NCI-H1048 (cell line): ENCODE measurements around the gene ERVFRD-1.

Experiments
- DNase-seq: peaks from one replicate; lab custom pipeline; 2025; lab: John Stamatoyannopoulos, UW

ERVFRD-1 gene, protein sequence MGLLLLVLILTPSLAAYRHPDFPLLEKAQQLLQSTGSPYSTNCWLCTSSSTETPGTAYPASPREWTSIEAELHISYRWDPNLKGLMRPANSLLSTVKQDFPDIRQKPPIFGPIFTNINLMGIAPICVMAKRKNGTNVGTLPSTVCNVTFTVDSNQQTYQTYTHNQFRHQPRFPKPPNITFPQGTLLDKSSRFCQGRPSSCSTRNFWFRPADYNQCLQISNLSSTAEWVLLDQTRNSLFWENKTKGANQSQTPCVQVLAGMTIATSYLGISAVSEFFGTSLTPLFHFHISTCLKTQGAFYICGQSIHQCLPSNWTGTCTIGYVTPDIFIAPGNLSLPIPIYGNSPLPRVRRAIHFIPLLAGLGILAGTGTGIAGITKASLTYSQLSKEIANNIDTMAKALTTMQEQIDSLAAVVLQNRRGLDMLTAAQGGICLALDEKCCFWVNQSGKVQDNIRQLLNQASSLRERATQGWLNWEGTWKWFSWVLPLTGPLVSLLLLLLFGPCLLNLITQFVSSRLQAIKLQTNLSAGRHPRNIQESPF

DNA sequence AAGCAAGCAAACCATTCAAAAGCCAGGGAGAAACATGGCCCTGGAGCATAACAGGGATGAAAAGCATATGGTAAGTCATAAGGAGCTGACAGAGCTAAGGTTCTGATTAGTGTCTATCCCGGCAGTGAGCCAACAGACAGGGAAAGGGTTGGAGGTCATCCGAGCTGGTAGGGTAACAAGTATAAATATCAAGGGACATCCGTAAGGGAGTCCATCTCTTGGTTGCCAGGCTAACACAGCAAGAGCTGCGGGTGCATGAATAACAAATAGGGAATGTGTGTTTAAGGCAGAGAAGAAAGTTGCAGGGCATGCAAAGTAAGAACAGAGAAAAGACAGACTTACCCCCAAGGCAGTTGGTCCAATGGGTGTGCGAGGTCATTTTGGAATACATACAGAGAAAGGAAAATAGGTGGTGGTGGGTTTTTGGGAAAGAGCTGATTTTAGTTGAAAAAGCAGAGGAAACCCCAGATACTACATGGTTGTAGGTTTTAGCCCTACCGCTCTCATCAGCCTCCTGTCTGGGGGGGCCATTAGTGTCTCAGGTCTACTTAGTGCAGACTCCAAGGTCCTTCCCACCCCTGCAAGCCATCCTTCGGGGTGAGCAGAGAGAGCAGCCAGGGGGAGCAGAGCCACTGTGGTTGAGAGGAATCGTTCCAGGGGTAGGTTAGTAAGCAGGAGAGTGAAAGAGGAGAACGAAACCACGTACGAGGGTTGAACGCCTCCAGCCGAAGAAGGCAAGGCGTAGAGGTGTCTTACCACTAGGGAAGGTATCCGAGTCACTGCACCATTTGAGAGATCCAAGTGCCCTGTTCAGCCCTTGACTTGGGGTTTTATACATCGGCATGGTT, at the start of gene ERVFRD-1:
Gene ERVFRD-1, minus strand, starts transcription at position 805 of the 848 bp plus-strand sequence. CDS start 6,415 bp downstream, outside the sequence.
- no peak for DNase-seq

DNA sequence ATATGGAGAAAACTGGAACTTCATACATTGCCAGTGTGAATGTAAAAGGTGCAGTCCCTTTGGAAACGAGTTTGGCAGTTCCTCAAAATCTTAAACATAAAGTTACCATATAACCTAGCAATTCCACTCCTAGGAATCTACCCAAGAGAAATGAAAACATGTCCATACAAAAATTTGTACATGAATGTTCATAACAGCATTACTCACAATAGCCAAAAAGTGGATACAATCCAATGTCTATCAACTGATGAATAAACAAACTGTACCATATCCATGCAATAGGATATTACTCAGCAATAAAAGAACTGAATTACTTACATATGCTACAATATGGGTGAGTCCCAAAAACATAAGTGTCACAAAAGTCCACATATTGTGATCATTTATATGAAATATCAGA, 48.7 kb upstream of the ERVFRD-1 start:
- no peak for DNase-seq

DNA sequence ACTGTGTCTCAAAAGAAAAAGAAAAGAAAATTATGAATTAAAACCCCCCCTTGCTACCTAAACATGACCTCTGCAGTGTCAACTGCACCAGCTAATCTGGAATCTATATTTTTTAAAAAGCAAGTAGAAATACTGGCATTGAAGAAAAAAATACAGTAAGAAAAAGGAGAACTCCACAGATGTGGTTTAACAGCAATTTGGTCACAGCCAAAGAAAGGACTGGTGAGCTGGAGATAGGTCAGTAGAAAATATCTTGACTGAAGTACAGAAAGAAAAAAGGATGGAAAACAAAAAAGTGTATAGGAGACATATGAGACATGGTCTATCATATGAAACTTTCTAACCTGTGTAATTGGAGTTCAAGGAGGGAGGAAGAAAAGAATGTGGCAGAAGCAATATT, 44.1 kb upstream of the ERVFRD-1 start:
- DNase-seq, result no peak

DNA sequence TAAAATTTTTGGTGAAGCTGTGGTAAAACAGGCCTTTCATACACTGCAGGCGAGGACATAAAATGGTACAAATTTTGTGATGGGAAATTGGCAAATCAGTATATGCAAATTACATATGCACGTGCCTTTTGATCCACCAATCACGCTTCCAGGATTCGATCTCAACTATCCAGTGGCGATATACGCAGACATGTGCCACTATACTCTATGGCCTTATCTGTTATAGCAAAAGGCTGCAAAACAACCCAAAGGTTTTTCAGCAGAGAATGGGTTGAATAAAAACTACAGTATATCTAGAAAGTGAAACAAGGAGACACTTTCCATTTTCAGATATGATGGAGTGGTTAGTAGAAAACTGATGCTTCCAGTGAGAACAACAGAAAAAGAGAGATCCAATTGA, 41.9 kb upstream of the ERVFRD-1 start:
- DNase-seq, result no peak

DNA sequence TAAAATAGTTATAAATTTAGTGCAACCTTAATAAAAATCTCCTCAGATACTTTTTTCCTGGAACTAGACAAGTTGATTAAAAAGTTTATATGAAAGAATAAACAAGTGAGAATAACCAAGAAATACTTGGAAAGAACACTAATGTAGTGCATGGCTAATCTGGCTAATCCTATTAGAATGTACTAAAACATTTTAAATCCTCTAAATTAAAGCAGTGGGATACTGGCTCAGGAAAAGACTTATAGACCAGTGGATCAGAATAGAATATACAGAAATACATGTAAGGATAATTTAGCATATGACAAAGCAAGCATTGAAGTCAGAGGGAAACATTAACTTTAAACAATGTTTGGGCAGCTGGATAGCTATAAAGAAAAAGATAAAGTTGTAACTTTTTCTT, 41.1 kb upstream of the ERVFRD-1 start:
- no peak for DNase-seq

DNA sequence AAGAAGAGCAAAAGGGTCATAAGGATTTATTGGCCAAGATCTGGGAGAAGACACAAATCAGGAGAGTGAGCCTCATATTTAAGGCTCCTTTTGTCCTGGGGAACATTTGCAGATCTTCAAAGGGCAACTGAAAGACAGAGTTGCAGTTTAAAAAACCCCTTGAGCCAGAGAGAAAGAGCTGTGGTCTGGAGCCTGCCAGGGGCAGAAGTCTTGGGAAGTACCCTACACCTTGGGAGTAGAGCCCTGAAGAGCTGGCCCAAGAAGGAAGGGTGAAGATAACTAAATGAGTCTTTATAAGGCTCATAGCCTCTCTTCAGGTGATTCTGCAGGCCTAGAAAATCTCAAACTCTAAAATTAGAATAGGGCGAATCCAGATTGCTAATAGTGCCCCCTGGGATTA, 40.0 kb upstream of the ERVFRD-1 start:
- DNase-seq, result no peak

DNA sequence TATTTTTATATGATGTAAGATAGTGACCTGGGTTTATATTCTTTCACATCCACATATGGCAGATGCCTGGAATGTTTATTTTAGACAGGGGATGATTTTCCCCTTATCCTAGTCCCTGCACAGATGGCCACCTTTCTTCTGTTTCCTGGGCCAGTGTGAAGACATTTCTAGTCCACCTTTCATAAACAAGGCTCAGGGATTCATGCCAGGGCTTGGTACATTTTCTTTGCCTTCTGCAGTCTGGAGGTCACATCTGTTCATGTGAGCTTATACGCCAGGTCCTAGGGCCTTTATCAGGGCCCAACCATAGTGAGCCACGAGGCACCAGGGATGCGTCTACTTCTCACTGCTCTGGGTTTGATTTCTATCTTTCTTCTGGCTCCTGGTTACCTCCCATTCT, 38.0 kb upstream of the ERVFRD-1 start:
- DNase-seq, result no peak

DNA sequence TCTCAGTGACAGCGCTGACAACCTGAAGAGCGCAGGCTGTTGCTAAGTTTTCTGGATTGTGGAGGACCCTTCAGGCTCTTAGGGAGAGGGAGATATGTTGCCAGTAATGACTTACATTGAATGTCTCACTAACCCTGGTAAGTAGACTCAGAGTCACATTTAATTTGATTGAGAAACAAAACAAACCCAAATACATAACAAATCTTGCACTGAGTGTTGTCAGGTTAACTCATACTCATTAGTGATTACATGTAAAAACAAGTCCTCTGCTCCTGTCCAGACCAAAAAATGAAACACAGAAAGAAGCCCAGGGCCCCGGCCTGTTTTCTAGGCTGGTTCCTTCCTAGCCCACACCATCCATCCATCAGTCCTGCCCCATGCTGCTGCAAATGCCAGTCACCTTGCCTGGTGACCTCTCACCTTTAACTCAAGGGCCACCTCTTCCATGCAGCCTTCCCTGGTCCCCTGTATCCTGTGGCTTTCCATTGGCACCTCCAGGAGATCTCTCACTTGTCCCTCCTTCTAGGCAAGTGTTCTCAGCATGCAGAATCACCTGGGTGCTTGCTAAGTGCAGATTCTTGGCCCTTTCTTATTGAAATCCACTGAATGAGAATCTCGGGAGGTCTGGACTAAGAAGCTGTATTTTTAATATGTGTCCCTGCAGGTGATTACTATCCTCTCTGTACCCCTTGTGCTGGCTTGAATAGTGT, 34.7 kb upstream of the ERVFRD-1 start:
- no peak for DNase-seq

DNA sequence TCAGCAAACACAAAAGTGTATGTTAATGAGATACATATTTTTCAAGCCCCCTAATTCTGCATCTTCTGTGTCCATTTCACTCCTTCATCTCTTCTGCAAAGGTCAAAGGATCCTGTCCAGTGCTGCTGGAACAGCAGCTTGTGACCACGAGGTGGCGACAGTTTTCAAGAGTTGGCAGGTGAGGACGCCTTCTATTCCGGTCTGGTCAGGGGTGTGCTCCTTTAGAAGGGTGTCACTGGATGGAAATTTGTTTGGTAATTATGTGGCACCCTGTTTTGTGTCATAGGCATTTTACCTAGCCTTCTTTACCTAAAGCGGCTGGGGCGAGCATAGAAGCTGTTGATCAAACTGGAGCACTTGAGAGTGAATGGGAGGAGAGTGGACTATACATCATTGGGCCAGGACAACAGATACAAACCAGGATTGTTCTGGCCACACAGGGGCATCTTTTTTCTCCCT, 32.9 kb upstream of the ERVFRD-1 start:
- DNase-seq, result no peak

DNA sequence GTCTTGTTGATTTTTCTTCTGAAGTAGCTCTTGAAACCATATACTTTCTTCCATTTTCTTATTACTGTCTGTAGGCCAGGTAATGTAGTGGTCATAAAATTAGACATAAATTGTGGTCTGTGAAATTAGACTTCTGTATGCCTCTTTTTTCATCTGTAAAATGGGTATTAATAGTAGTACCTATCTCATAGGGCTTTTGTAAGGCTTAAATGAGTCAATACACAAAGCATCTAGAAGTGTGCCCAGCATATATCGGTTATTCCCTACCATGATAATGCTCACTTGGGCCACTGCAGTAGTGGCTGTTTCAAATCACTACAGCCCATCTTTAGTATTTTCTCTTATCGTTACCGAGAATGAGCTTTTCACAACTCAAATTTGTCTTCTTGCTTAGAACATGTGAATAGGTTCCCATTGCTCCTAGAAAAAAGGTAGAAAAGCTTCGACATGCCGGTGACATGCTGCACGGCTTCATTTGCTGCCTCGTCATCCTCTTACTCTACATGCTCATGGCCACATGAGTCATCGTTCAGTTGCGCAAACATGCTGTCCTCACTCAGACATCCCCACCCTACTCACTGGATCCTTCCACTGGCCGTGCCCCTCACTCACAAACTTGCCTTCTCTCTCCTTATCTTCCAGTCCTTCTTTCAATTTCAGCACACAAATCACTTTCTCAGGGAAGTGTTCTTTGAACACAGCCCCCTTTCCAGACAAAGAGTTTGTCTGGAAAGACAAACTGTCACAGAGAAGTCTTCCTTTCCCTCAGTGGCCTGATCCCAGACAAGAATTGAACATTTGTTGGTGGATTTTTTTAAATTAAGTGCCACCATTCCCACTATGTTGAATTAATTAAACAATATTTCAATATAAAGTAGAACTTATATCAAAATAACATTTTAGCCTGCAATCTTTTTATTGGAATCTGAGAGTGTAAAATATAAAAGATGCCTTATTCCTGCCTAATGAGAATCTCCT, 32.2 kb upstream of the ERVFRD-1 start:
- no peak for DNase-seq

DNA sequence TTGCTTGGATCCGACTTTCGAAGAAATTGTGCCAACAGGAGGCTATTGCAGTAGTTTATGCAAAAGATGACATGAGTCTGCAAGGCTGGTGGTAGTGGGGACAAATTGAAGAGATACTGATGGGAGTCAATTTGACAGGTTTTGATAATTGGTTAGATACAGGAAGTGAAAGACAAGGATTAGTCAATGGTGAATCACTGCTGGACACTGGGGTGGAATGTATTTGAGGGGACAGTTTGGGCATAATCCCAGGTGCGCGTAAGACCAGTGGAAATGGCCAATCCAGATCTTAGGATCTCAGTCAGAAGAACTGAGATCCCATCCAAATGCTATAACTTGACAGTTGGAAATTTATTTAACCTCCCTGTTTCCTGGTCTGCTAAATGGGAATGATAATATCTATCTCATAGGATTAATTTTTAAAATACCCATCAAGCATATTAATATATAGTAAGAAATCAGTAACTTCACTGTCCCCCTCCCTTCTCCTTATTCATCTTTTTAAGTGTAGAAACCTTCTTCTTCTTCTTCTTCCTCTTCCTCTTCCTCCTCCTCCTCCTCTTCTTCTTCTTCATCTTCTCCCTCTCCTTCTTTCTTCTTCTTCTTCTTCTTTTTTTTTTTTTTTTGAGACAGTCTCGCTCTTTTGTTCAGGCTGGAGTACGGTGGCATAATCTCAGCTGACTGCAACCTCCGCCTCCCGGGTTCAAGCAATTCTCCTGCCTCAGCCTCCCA, 30.9 kb upstream of the ERVFRD-1 start:
- DNase-seq, result no peak

DNA sequence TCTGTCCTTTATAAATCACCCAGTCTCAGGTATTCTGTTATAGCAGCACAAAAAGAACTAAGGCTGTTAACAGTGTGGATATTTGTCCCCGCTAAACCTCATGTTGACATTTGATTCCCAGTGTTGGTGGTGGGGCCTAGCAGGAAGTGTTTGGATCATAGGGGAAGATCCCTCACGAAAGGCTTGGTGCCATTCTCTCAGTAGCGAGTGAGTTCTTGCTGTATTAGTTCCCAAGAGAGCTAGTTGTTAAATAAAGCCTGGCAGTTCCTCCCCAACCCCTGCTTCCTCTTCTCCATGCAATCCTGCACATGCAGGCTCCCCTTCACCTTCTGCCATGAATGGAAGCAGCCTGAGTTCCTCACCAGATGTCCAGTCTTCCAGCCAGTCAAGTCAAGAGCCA, 29.8 kb upstream of the ERVFRD-1 start:
- no peak for DNase-seq

DNA sequence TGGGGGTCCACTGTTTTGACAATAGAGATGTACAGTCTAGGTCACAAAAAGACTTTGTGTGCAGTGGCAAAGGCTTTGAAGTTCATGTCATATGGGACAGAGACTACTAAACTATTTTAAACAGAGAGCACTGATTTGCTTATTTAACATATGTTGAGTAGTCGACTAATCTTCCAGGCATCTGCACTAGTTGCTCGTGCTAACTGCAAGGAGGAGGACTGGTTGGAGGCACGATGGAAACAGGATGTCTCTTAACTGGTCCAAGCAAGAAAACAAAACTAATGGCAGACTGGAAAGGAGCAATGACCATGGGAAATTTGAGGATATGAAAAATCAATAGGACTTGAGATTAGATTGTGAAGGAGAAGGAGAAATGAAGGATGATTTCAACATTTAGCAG, 28.5 kb upstream of the ERVFRD-1 start:
- DNase-seq, result no peak

DNA sequence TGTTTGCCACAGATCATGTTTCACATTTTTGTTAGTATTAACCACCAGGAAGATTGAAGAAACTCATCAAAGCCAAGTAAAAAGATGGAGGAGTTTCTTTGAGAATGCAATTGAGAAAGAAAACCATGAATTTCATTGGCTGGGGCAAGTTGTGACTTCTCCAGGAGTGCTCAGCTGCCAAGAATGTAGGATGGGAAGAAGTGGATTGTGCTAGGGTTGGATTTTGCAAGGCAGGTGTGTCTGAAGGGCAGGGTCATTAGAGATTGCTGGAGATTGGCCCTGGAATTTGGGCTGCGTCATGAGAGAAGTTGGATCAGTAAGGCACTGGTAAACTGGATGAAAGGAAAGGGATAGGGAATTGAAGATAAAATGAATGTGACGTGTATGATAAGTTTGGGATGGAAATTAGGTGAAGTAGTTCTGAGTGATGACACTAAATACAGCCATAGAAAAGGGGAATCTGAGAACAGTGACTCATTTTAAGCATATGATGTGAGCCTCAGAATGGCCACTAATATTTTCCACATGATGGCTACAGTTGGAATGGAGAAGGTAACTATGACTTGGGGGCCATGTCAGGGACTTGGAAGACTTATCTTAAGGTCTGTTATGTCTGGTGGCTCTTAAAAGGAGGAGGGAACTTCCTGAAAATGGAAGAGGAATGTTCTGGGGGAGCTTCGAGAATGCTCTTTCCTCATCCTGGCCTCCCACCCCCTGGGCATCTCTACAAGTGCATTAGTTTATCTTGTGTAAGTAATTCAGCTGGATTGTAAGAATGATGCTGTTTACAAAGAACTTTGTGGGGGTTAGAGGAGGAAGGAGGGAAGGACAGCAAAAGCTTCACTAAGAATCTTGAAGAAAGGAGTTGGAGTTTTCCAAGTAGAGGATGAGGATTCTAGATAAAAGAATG, 27.8 kb upstream of the ERVFRD-1 start:
- no peak for DNase-seq

DNA sequence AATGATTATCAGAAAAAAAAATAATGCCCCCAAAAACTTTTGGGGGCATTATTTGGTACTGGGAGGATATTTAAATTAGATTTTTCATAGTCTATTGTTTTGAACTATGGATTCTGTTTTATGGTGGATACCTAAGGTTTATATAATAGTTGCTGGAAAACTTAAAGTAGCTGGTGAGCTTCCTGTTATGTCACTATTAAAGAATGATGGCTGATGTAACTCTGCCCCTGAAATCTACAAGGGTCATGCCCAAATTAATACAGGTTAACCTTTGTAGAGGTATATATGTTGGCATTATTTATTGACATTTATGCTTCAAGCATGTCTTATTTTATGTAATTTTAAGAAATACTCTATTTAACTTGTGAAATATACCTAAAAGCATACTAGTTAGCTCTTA, 25.3 kb upstream of the ERVFRD-1 start:
- DNase-seq, result no peak

DNA sequence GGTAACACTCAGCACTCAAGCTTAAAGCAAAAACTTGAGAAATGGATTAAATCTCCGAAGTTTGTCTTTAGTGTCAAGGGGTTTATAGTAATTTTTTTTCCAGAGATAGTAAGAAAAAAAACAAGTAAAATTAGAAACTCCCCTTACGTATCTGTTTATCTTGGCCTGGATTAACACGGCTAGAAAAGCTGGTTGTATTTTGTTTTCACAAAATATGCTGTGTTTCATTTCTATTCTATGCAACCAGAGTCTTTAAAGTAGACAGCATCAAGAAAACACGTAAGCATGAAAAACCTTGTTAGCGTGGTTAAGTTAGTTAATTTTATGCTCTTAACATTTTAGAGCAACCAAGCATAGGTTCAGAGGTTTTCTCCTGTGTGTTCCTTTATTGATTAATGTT, 21.8 kb upstream of the ERVFRD-1 start:
- no peak for DNase-seq

DNA sequence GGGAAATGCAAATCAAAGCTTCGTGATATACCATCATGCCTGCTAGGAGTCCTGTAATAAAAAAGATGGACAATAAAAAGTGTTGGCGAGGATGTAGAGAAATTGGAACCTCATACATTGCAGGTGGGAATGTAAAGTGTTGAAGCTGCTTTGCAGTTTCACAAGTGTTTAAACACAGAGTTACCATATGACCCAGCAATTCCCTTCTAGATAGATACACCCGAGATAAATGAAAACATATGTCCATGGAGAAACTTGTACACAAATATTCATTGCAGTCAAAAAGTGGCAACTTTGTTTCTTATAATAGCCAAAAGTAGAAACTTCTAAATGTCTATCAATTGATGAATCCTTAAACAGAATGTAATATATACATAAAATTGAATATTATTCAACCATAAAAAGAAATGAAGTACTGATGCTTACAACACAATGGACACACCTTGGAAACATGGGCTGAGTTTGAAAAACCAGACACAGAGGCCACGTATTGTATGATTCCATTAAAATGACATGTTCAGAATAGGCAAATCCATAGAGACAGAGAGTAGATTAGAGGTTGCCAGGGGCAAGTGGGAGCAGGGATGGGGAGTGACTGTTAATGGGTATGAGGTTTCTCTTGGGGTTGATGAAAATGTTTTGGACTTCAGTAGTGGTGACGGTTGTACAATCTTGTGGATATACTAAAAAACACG, 20.8 kb upstream of the ERVFRD-1 start:
- DNase-seq, result no peak

DNA sequence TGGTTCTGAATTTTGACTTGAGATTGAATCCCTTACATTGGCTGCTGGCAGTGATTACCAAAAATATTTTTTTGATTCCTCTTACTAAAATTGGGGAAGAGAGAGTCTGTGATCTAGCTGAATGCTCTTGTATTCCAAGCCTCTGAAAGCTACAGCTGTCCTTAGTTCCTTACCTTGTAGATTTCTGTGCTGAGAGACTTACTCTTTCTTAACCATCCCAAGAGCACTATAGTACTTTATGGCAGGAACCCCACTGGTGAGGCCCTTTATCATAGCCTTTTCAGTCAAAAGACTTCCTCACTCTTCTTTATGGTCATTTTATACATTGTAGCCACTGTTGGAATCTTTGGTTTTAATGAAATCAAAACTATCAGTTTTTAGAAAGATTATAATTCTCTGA, 19.1 kb upstream of the ERVFRD-1 start:
- DNase-seq, result no peak
